PC-9 (cell line): ENCODE data around the gene PRR35. TPM values are rescaled to one million over a fixed set of nuclear protein-coding genes. Genes with fewer than 3 reads are reported as not detected.
A peak's percentile ranks its signal among the peaks of the same experiment; 100 is the strongest.

Experiments
- BruUV-seq: library from RNA; stranded (reverse); fragments of 400-500 nt; replicated peaks from 2 replicates; lab custom pipeline; 2021; lab: Mats Ljungman, UMichigan
- CTCF ChIA-PET: fragments of 300-600 bp; sonication (Branson Sonifier 250); formaldehyde crosslinking; loops from one replicate; lab custom pipeline; 2022; ENCODE audit warnings: antibody characterized with exemption; lab: Charles Lee
- POLR2A ChIA-PET: fragments of 300-600 bp; sonication (Branson Sonifier 250); formaldehyde crosslinking; loops from one replicate; lab custom pipeline; 2022; ENCODE audit warnings: antibody characterized with exemption; ENCODE audit not compliant: unreplicated experiment; lab: Charles Lee
- DNase-seq, 2 experiments: peaks; one replicate each; pipeline versions ENCODE4 v3.0.0 to v3.0.0-alpha.2; 2015 to 2022; ENCODE audit warnings: mixed read lengths in 1 of 2
- H2AFZ ChIP-seq: fragments of 200-600 bp; sonication (generic); 2 replicates; pipeline ENCODE4 v1.8.1; 2017; ENCODE audit warnings: antibody characterized with exemption
- H3F3A ChIP-seq: fragments of 200-600 bp; sonication (generic); 2 replicates; pipeline ENCODE4 v1.8.1; 2017; ENCODE audit warnings: antibody characterized with exemption, mild to moderate bottlenecking, low read depth; ENCODE audit not compliant: insufficient read depth
- H3K27ac ChIP-seq: fragments of 200-600 bp; sonication (generic); 2 replicates; pipeline ENCODE4 v1.6.1; 2016; ENCODE audit warnings: mixed run types
- H3K27me3 ChIP-seq: fragments of 200-600 bp; sonication (generic); 2 replicates; pipeline ENCODE4 v1.6.1; 2016; ENCODE audit warnings: low read depth, mixed run types; ENCODE audit not compliant: insufficient read depth
- H3K36me3 ChIP-seq: fragments of 200-600 bp; sonication (generic); 2 replicates; pipeline ENCODE4 v1.6.1; 2016; ENCODE audit warnings: low read depth, mixed run types
- H3K4me1 ChIP-seq: fragments of 200-600 bp; sonication (generic); replicated peaks from 2 replicates; pipeline ENCODE4 v1.6.1; 2016; ENCODE audit warnings: mixed run types; ENCODE audit not compliant: insufficient read depth
- H3K4me2 ChIP-seq: fragments of 200-600 bp; sonication (generic); 2 replicates; pipeline ENCODE4 v1.6.1; 2017; ENCODE audit warnings: mixed run types
- H3K4me3 ChIP-seq: fragments of 200-600 bp; sonication (generic); 2 replicates; pipeline ENCODE4 v1.6.1; 2016; ENCODE audit warnings: mixed run types
- H3K79me2 ChIP-seq: fragments of 200-600 bp; sonication (generic); 2 replicates; pipeline ENCODE4 v1.6.1; 2017; ENCODE audit warnings: low read depth, mixed run types
- H3K9me2 ChIP-seq: fragments of 200-600 bp; sonication (generic); 2 replicates; pipeline ENCODE4 v1.8.1; 2017; ENCODE audit warnings: mild to moderate bottlenecking; ENCODE audit not compliant: insufficient read depth
- H3K9me3 ChIP-seq: fragments of 200-600 bp; sonication (generic); 2 replicates; pipeline ENCODE4 v1.8.1; 2016; ENCODE audit warnings: low read depth; ENCODE audit not compliant: insufficient read depth
- H4K20me1 ChIP-seq: fragments of 200-600 bp; sonication (generic); 2 replicates; pipeline ENCODE4 v1.8.1; 2017; ENCODE audit not compliant: insufficient read depth
- EZH2 ChIP-seq: fragments of 200-600 bp; sonication (generic); IDR thresholded peaks from 2 replicates; pipeline ENCODE4 v1.8.0; 2017; ENCODE audit warnings: antibody characterized with exemption, low read depth
- intact Hi-C: fragments of 100-400 bp; cut with micrococcal nuclease; formaldehyde crosslinking; loops from one replicate; pipeline ENCODE4 v1.10.0; 2022; ENCODE audit not compliant: unreplicated experiment
- total RNA-seq: library from RNA; stranded (reverse); gene quantifications from 2 replicates; pipeline ENCODE4 v1.2.3, GENCODE V29; 2021
- TF ChIP-seq, protein P1 (sequence below): fragments of 200-600 bp; sonication (generic); conservative IDR thresholded peaks from 2 replicates; pipeline ENCODE4 v1.6.1; 2017; ENCODE audit warnings: mixed run types, antibody characterized with exemption, mild to moderate bottlenecking, moderate library complexity

The PRR35 gene
- total RNA-seq, 1 experiment from 2014 or later = not detected

DNA sequence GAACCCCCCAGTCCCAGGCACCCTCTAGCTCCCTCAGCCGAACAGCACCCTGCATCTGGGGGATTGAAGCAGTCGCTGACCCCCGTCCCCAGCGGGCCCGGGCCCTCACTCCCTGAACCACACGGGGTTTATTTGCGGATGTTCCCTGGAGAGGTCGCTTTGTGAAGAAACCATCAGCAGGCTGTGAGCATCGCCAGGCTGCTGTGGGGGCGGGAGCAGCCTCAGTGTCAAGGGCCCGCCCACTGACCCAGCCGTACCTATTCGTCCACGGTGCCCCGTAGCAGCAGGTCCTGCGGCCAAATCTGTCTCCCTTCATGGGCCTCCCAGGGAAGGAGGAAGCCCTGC is 23.2 kb downstream of the PRR35 start:
- no peak overlapping the region for H2AFZ ChIP-seq
- ChIA-PET CTCF (no interaction called here), POLR2A (no interaction called here)
- H3K27ac ChIP-seq = no peak overlapping the region
- H3F3A ChIP-seq = peaks cover 7% of the 10 kb centered on the region; the same call in 1 of the 2 replicates
- H3K79me2 ChIP-seq = peaks cover 16% of the 10 kb centered on the region
- H3K9me2 ChIP-seq = no peaks in the 10 kb centered on the region
- no peak overlapping the region for H3K4me2 ChIP-seq
- no peaks in the 10 kb centered on the region for H3K9me3 ChIP-seq
- peaks cover 6% of the 10 kb centered on the region for H3K4me1 ChIP-seq
- intact Hi-C loops = no loop called here
- TF ChIP-seq EZH2 = no peak
- TF ChIP-seq, protein P1, sequence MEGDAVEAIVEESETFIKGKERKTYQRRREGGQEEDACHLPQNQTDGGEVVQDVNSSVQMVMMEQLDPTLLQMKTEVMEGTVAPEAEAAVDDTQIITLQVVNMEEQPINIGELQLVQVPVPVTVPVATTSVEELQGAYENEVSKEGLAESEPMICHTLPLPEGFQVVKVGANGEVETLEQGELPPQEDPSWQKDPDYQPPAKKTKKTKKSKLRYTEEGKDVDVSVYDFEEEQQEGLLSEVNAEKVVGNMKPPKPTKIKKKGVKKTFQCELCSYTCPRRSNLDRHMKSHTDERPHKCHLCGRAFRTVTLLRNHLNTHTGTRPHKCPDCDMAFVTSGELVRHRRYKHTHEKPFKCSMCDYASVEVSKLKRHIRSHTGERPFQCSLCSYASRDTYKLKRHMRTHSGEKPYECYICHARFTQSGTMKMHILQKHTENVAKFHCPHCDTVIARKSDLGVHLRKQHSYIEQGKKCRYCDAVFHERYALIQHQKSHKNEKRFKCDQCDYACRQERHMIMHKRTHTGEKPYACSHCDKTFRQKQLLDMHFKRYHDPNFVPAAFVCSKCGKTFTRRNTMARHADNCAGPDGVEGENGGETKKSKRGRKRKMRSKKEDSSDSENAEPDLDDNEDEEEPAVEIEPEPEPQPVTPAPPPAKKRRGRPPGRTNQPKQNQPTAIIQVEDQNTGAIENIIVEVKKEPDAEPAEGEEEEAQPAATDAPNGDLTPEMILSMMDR = no peak
- H3K27me3 ChIP-seq = no peaks in the 10 kb centered on the region
- no peaks in the 10 kb centered on the region for H3K36me3 ChIP-seq
- no peaks in the 10 kb centered on the region; the same call in none of the 2 replicates for H4K20me1 ChIP-seq
- no peak overlapping the region for H3K4me3 ChIP-seq
- no TSS peak for BruUV-seq
- DNase-seq = no peak

DNA sequence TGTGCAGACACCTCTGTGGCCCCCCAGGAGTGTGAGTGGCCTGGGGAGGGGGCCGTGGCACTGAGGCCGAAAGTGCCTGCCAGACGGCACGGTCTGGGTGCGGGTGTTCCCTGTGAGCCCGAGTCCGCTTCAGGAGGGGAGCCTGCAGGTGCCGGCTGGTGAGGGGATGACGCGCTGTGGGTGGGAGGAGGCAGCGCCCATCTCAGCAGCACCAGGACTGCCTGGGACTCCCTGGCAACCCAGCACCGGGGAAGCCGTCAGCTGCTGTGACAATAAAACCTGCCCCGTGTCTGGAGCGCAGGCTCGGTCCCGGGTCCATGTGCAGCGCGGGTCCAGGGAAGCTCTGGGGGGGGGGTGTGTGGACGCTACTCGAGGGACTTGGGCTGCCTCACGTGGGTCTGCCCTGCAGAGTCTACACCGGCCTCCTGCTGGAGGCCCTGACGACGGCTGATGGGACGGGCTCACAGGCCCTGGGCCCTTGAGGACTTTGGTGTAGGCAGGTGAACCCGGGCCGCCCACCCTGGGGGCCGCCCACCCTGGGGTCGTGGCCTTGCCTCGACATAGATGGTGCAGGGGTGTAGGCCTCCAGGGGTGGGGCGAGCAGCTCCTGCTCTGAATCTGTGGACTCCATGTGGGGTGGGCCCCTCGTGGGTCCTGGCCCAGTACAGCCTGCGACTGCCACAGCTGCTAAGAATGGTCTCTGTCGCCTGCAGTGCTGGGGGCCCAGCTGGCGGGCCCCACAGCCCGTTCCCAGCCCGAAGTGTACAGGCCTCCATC is 23.8 kb downstream of the PRR35 start:
- H2AFZ ChIP-seq = no peak overlapping the region
- peaks cover 7% of the 10 kb centered on the region; the same call in 1 of the 2 replicates for H3F3A ChIP-seq
- no peaks in the 10 kb centered on the region for H3K9me3 ChIP-seq
- DNase-seq = no peak
- H3K4me3 ChIP-seq = no peak overlapping the region
- intact Hi-C loops = no loop called here
- H3K27ac ChIP-seq = no peak overlapping the region
- peaks cover 6% of the 10 kb centered on the region for H3K4me1 ChIP-seq
- peaks cover 19% of the 10 kb centered on the region for H3K79me2 ChIP-seq
- TF ChIP-seq, protein P1 = no peak
- no peak for TF ChIP-seq EZH2
- ChIA-PET CTCF (no interaction called here), POLR2A (no interaction called here)
- no peaks in the 10 kb centered on the region; the same call in none of the 2 replicates for H4K20me1 ChIP-seq
- H3K36me3 ChIP-seq = no peaks in the 10 kb centered on the region
- no TSS peak for BruUV-seq
- no peaks in the 10 kb centered on the region for H3K27me3 ChIP-seq
- H3K4me2 ChIP-seq = no peak overlapping the region
- H3K9me2 ChIP-seq = no peaks in the 10 kb centered on the region

DNA sequence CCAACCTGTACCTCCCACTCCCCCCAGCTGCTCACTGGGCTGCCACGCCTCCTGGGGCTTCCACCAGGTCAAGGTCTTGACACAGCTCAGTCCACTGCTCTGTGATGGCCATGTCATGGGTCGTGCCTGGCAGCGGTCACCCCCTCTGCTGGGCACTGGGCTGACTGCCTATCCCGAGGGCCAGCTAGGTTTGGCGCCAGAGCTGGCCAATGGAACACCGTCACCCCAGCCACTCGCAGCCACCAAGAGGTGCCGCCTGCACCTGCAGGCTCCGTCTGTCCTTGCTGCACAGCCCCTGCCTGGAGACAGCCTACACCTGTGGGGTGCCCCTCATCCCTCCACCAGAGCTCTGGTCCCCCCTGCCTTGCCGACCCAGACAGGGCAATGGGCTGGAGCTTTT is 25.2 kb downstream of the PRR35 start:
- Histone ChIP-seq H2AFZ (no peak overlapping the region), H3F3A (peaks cover 7% of the 10 kb centered on the region; the same call in 1 of the 2 replicates), H3K4me1 (peaks cover 6% of the 10 kb centered on the region), H3K4me3 (no peak overlapping the region), H3K4me2 (no peak overlapping the region), H3K36me3 (no peaks in the 10 kb centered on the region), H3K79me2 (peaks cover 22% of the 10 kb centered on the region), H4K20me1 (no peaks in the 10 kb centered on the region; the same call in none of the 2 replicates), H3K9me3 (no peaks in the 10 kb centered on the region), H3K9me2 (no peaks in the 10 kb centered on the region), H3K27me3 (no peaks in the 10 kb centered on the region), H3K27ac (no peak overlapping the region)
- DNase-seq = peak in 1 of 2 experiments; percentile 47
- ChIA-PET CTCF (no interaction called here), POLR2A (interaction anchor here (0.6 to 0.9 kb wide), 2 partner anchors 37 to 161 kb away, joined by 3 to 7 read pairs; no protein-coding TSS in a partner anchor)
- intact Hi-C loops = no loop called here
- TF ChIP-seq, protein P1 = 0 out of 2 replicates have a peak, but pooled peaks have one; percentile 24
- TF ChIP-seq EZH2 = no peak
- no TSS peak for BruUV-seq
